SU-DHL-6 (cell line): Measurements from ENCODE around the gene CS.

ENCODE experiments used
- H2AFZ ChIP-seq: fragments of 200-600 bp; sonication (generic); 2 replicates; pipeline ENCODE4 v1.6.1; 2014; ENCODE audit warnings: low read depth, mild to moderate bottlenecking, moderate library complexity, mixed read lengths, antibody characterized with exemption, low read length; ENCODE audit not compliant: severe bottlenecking
- H3F3A ChIP-seq: fragments of 200-600 bp; shearing (Covaris generic); 2 replicates; pipeline ENCODE4 v1.6.0; 2016; ENCODE audit warnings: antibody characterized with exemption, mild to moderate bottlenecking; ENCODE audit not compliant: insufficient read depth
- H3K27ac ChIP-seq: fragments of 200-600 bp; sonication (generic); 2 replicates; pipeline ENCODE4 v1.5.1; 2016; ENCODE audit warnings: low read depth, mild to moderate bottlenecking, low read length, moderate library complexity, mixed read lengths
- H3K27me3 ChIP-seq: fragments of 200-600 bp; sonication (generic), shearing (Covaris generic); 2 replicates; pipeline ENCODE4 v1.6.0; 2014; ENCODE audit warnings: mild to moderate bottlenecking, low read length
- H3K36me3 ChIP-seq: fragments of 200-600 bp; sonication (generic); 2 replicates; pipeline ENCODE4 v1.6.1; 2014; ENCODE audit warnings: mild to moderate bottlenecking, low read length, mixed read lengths
- H3K4me2 ChIP-seq: fragments of 300-600, 200-600 bp; shearing (Covaris generic), sonication (generic); 2 replicates; pipeline ENCODE4 v1.6.0; 2014; ENCODE audit warnings: low read length, low read depth, mild to moderate bottlenecking; ENCODE audit not compliant: poor library complexity, severe bottlenecking
- H3K4me3 ChIP-seq: fragments of 200-600 bp; sonication (generic); 2 replicates; pipeline ENCODE4 v1.5.1; 2014; ENCODE audit warnings: antibody characterized with exemption, low read length, mild to moderate bottlenecking, mixed read lengths; ENCODE audit not compliant: insufficient read depth, poor library complexity, severe bottlenecking
- H3K79me2 ChIP-seq: fragments of 200-600 bp; sonication (generic); 2 replicates; pipeline ENCODE4 v1.6.1; 2014; ENCODE audit warnings: mild to moderate bottlenecking, low read length, moderate library complexity; ENCODE audit not compliant: insufficient read depth
- H3K9ac ChIP-seq: fragments of 200-600 bp; sonication (generic); 2 replicates; pipeline ENCODE4 v1.7.0; 2014; ENCODE audit warnings: mild to moderate bottlenecking, low read length
- H3K9me2 ChIP-seq: fragments of 200-600 bp; sonication (generic); replicated peaks from 2 replicates; pipeline ENCODE4 v1.6.1; 2014; ENCODE audit warnings: low read length; ENCODE audit not compliant: insufficient read depth
- H3K9me3 ChIP-seq: fragments of 200-600 bp; sonication (generic); 2 replicates; pipeline ENCODE4 v1.6.1; 2014; ENCODE audit warnings: low read length, mixed read lengths; ENCODE audit not compliant: insufficient read depth
- H4K20me1 ChIP-seq: fragments of 200-600 bp; sonication (generic); 2 replicates; pipeline ENCODE4 v1.6.1; 2014; ENCODE audit warnings: low read depth, mild to moderate bottlenecking, antibody characterized with exemption, low read length, moderate library complexity, mixed read lengths
- CTCF ChIP-seq: fragments of 200-600 bp; sonication (generic); IDR thresholded peaks from one replicate; pipeline ENCODE4 v1.5.1; 2017; ENCODE audit warnings: antibody characterized with exemption, mild to moderate bottlenecking, low read length, moderate library complexity; ENCODE audit not compliant: insufficient read depth, poor library complexity, severe bottlenecking
- EZH2phosphoT487 ChIP-seq: fragments of 200-600 bp; sonication (generic), shearing (Covaris generic); conservative IDR thresholded peaks from 2 replicates; pipeline ENCODE4 v1.6.1; 2018; ENCODE audit warnings: mild to moderate bottlenecking, antibody characterized with exemption, low read length, moderate library complexity, mixed read lengths

CS gene

GRCh38 chr12:56256326-56256960, 43.7 kb downstream of the CS start:
- Histone ChIP-seq H3K36me3 (no peaks in the 10 kb centered on the region), H3K9ac (no peak overlapping the region)
- no peak for TF ChIP-seq CTCF
- TF ChIP-seq EZH2phosphoT487 = no peak

GRCh38 chr12:56255671-56256070, 44.5 kb downstream of the CS start:
- Histone ChIP-seq H3K4me3 (no peak overlapping the region), H4K20me1 (no peaks in the 10 kb centered on the region), H3K79me2 (peaks cover 10% of the 10 kb centered on the region; the same call in 1 of the 2 replicates), H3K9ac (no peak overlapping the region), H3K9me2 (no peaks in the 10 kb centered on the region), H3K36me3 (no peaks in the 10 kb centered on the region), H3K9me3 (no peaks in the 10 kb centered on the region), H3F3A (no peaks in the 10 kb centered on the region), H3K27me3 (no peaks in the 10 kb centered on the region), H2AFZ (no peak overlapping the region), H3K4me2 (no peak overlapping the region), H3K27ac (no peak overlapping the region)
- TF ChIP-seq CTCF = no peak
- no peak for TF ChIP-seq EZH2phosphoT487

More at GRCh38 chr12:56256326-56256960, 43.7 kb downstream of the CS start:
- Histone ChIP-seq H3F3A (peaks cover 2% of the 10 kb centered on the region; the same call in 1 of the 2 replicates), H3K4me3 (no peak overlapping the region), H3K9me3 (no peaks in the 10 kb centered on the region), H3K79me2 (peaks cover 10% of the 10 kb centered on the region; the same call in 1 of the 2 replicates), H4K20me1 (no peaks in the 10 kb centered on the region), H3K27ac (no peak overlapping the region), H3K9me2 (no peaks in the 10 kb centered on the region), H2AFZ (no peak overlapping the region), H3K4me2 (no peak overlapping the region), H3K27me3 (no peaks in the 10 kb centered on the region)

DNA sequence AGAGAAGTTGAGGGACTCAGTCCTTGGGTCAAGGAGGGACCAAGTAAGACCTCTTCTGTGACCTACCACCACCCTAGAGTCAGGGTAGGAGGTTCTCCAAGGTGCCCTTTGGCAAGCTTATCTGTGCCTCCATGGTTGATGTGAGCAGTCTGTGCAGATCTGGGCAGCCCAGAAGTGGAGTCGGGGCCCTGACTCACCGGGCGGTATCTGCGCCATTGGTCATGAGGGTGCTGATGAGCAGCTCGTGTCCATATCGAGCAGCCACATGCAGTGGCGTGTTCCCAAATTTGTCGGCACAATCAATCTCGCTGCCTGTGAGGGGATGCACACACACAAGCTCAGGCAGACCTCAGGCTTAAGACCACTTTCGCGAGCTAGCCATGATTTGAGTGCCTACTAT, 47.0 kb downstream of the CS start:
- Histone ChIP-seq H3K4me3 (no peak overlapping the region), H3K36me3 (no peaks in the 10 kb centered on the region), H3K4me2 (no peak overlapping the region), H3K9me2 (no peaks in the 10 kb centered on the region), H3K27me3 (no peaks in the 10 kb centered on the region), H4K20me1 (no peaks in the 10 kb centered on the region), H3K9me3 (no peaks in the 10 kb centered on the region), H3K79me2 (peaks cover 10% of the 10 kb centered on the region; the same call in 1 of the 2 replicates), H3K9ac (no peak overlapping the region), H2AFZ (no peak overlapping the region), H3K27ac (no peak overlapping the region), H3F3A (no peaks in the 10 kb centered on the region)
- TF ChIP-seq EZH2phosphoT487 (no peak), CTCF (no peak)
